HG03039 (cell line): Measurements from ENCODE around the gene NPEPL1.
"Not testable (repeated sequence)": the region's sequence is repeated elsewhere in the genome, so short reads cannot be mapped to it uniquely, and the experiment has no call there.

Source experiments
- ATAC-seq: cut with Tn5 transposase; IDR thresholded peaks from one replicate; pipeline ENCODE4 v1.9.1; 2021; ENCODE audit warnings: mild to moderate bottlenecking, moderate library complexity; ENCODE audit not compliant: unreplicated experiment

Gene NPEPL1

DNA sequence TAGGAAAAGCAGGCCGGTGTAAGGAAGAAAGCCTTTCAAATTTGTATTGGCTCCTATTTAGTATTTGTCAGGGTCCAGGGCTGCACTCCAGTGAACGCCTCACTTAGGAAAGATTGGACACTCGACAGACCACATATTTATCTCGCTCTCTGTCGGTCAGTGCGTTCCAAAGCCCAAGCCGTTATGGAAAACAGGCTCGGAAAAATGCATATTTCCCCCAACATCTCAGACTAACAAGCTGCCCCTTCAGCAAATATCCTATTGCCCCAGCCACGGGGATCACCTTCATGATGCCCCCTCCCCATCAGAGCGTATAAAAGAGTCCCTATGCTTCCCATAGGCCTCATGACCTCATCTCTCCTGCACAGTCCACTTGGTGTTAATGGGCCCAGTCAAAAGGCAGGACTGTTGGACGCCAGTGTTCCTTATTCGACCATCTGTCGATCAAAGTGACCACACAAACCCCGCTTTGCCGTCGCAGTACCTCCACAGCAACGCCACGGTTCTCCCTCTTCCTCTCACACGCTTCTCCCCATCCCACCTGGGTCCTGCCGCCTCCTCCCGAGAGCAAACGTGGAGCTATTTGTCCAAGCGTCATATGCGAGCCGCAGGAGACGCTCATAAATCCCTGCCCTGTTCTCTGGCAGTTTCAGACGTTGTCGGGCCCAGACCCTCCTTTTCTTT, 63.3 kb downstream of the NPEPL1 start:
- no peak for ATAC-seq

DNA sequence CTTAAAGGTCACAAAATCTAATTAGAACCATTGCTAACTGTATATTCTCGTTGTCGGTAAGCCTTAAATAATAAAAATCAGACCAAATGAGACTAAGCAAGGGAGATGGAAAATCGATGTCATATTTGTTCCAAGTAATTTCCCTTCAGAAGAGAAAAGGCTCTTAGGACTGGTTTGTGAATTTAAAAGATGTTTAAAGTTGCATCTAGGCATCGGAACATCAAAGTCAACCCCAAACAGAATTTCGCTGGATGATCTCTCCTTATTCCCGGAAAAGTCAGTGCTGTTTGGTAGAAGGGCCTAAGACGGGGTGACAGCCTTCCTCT, 63.8 kb downstream of the NPEPL1 start:
- no peak for ATAC-seq

DNA sequence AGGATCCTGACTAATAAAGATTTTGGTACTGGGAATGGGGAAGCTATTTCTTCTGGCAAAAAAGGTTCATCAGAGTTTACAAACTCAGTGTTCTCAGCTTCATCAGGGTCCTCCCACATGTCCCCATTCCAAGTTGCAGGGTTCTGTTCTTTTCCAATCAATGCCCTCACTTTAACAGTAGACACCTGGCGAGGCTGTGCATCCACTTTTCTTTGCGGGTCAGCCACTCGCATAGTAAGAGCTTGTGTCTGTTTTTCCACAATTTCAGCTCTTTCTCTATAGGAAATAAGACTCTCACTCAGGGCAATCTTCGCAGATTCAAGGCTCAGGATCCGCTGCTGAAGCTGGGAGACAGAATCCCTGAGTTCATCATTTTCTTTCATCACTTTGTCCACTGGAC, 65.0 kb downstream of the NPEPL1 start:
- not testable (repeated sequence) for ATAC-seq

DNA sequence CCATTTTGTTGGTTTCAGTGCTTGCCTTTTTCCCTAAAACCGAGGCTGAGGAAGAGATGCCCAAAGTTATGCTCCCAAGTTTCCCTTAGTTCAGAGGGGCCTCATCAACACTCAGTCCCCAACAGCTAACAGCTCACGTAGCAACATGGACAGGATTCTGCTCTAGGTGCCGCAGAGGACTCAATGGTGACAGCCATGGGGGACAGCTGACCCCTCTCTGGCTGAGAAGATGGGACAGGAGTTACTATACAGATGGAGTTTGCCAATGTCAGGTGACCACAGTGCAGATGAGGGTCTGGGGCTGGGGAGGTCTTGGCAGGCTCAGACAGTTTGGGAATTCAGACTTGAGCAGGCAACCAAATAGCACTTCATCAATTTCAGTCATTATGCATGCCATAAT, 67.3 kb downstream of the NPEPL1 start:
- no peak for ATAC-seq

DNA sequence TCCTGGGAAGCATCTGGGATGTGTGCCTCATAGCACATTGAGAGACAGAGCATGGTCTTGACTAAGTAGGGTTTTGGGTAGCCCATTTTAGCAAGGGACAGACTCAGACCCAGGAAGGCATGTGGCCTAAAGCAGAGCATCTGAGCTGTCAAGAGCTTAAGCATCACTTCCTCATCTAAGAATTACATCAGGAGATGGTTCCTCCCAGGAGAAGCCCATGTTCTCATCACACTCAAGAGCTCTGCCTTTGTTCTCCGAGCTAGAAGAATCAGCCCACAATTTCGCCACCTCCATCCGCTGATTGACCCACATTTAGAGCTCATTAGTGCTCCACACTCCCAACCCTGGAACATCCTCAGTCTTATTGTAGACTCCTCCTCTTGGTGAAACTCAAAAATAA, 68.3 kb downstream of the NPEPL1 start:
- no peak for ATAC-seq

DNA sequence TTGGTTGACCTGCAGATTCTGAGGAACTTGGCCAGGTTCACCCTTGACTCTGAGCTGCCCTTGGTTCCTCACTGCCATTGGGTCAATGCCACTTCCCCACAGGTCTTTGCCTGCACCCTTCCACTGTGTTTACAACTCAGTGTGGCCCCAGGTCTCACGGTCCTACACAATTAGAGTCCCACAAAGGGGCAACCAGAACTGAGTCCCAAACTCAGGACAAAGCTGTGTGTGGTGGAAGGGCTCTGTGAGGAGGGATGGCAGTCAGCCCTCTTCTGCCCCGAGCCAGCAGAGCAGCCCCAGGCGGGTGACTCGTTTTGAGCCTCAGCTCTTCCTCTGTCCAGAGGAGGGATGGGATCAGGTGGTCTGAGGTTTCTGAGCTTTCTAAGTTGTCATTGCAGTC, 69.5 kb downstream of the NPEPL1 start:
- ATAC-seq, result no peak

DNA sequence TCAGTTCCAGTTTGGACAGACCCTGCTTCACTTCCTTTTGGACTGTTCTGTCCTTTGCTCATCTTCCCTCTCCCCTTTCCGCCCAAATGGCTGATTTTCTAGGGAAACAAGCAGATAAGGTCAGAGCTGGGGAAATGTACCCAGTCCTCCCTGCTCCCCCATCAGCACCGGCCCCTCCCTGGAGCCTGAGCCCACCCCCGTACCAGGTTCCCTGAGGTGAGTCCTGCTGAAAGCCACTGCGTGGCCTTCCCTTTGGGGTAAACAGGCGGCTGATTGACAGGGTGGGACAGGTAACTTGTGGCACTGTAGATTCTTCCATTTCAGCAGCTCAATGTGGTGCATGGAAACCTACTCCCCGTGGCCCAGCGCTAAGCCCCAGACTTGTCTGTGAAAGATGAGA, 70.5 kb downstream of the NPEPL1 start:
- no peak for ATAC-seq
